LNCaP clone FGC (cell line): Measurements from ENCODE around the gene GPC5.
"Not testable (repeated sequence)": the region's sequence is repeated elsewhere in the genome, so short reads cannot be mapped to it uniquely, and the experiment has no call there.

Source experiments
- DNase-seq: peaks from one replicate; pipeline ENCODE4 v3.0.0-alpha.2; 2011; ENCODE audit warnings: low read depth
- H3K4me3 ChIP-seq: 2 replicates; pipeline ENCODE4 v1.5.1; 2011; ENCODE audit warnings: mild to moderate bottlenecking, low read depth, low read length, control low read depth
- CTCF ChIP-seq: IDR thresholded peaks from 2 replicates; pipeline ENCODE4 v1.5.1; 2012; ENCODE audit warnings: mild to moderate bottlenecking; ENCODE audit not compliant: control insufficient read depth, insufficient read depth; ENCODE audit errors: extremely low read depth

GPC5 gene

GRCh38 chr13:91664039-91664438, 265.6 kb downstream of the GPC5 start:
- H3K4me3 ChIP-seq: no peak overlapping the region
- no peak for TF ChIP-seq CTCF
- no peak for DNase-seq

GRCh38 chr13:91667486-91667885, 269.1 kb downstream of the GPC5 start:
- no peak overlapping the region for H3K4me3 ChIP-seq
- DNase-seq: no peak

GRCh38 chr13:91668866-91669495, 270.6 kb downstream of the GPC5 start:
- no peak overlapping the region for H3K4me3 ChIP-seq
- DNase-seq: no peak
- no peak for TF ChIP-seq CTCF

More at GRCh38 chr13:91667486-91667885, 269.1 kb downstream of the GPC5 start:
- TF ChIP-seq CTCF: no peak

GRCh38 chr13:91674347-91674746, 275.9 kb downstream of the GPC5 start:
- DNase-seq, H3K4me3 ChIP-seq: not testable (repeated sequence)

- DNase-seq: no peak
- no peak for TF ChIP-seq CTCF
- H3K4me3 ChIP-seq: no peak overlapping the region
Measured at GRCh38 chr13:91684746-91685145, 286.3 kb downstream of the GPC5 start.

GRCh38 chr13:91690944-91691343, 292.5 kb downstream of the GPC5 start:
- DNase-seq: no peak
- H3K4me3 ChIP-seq: no peak overlapping the region
- no peak for TF ChIP-seq CTCF

GRCh38 chr13:91693466-91693865, 295.0 kb downstream of the GPC5 start:
- no peak for DNase-seq
- no peak for TF ChIP-seq CTCF
- no peak overlapping the region for H3K4me3 ChIP-seq
